GM12878 (cell line): Measurements from ENCODE around the gene KRT80. TPM values are rescaled to one million over a fixed set of nuclear protein-coding genes. Genes with fewer than 3 reads are reported as not detected.

Experiments
- ATAC-seq: fragments of 200-7000 bp; cut with Tn5 transposase; 3 replicates; pipeline ENCODE4 v1.9.1; 2020; ENCODE audit warnings: mild to moderate bottlenecking, moderate library complexity
- BruUV-seq: library from RNA; stranded (reverse); fragments of 400-500 nt; replicated peaks from 2 replicates; lab custom pipeline; 2021; lab: Mats Ljungman, UMichigan
- CTCF ChIA-PET: fragments of 300-600 bp; sonication (Branson Sonifier 250); formaldehyde crosslinking; extraction: SDS; loops from one replicate; lab custom pipeline; 2021; ENCODE audit warnings: inconsistent platforms; lab: Yijun Ruan, JAX
- POLR2A ChIA-PET: fragments of 350-600 bp; formaldehyde crosslinking; extraction: SDS; loops from one replicate; lab custom pipeline; 2021; ENCODE audit warnings: inconsistent platforms; lab: Charles Lee
- RAD21 ChIA-PET: fragments of 300-600 bp; sonication (Branson Sonifier 250); formaldehyde crosslinking; loops from one replicate; lab custom pipeline; 2023; ENCODE audit warnings: antibody characterized with exemption; ENCODE audit not compliant: unreplicated experiment; lab: Charles Lee
- SMC1A ChIA-PET: fragments of 300-600 bp; sonication (Branson Sonifier 250); formaldehyde crosslinking; loops from one replicate; lab custom pipeline; 2023; ENCODE audit not compliant: unreplicated experiment, uncharacterized antibody; lab: Charles Lee
- DNase-seq: peaks from one replicate; pipeline ENCODE4 v3.0.0-alpha.2; 2011; ENCODE audit warnings: low read depth, low spot score
- FAIRE-seq: peaks from 3 replicates; lab custom pipeline; 2011; peaks lifted over from hg19 to GRCh38; lab: Jason Lieb, UNC
- H2AFZ ChIP-seq: 2 replicates; pipeline ENCODE4 v1.6.0; 2011; ENCODE audit warnings: low read depth, low read length, control low read depth; ENCODE audit not compliant: control insufficient read depth
- H3K27ac ChIP-seq: 2 replicates; pipeline ENCODE4 v1.5.1; 2011; ENCODE audit warnings: control low read depth; ENCODE audit not compliant: control insufficient read depth, insufficient read depth
- H3K27me3 ChIP-seq, 2 experiments: replicated peaks in 1 of 2; 2 replicates each; pipeline versions ENCODE4 v1.6.0 to v1.6.1; 2011; ENCODE audit warnings: low read length in 1 of 2; ENCODE audit not compliant: control insufficient read depth in 2 of 2, insufficient read depth in 2 of 2
- H3K36me3 ChIP-seq, 2 experiments: 2 replicates each; pipeline ENCODE4 v1.5.1; 2011; ENCODE audit warnings: low read length in 1 of 2; ENCODE audit not compliant: control insufficient read depth in 2 of 2, insufficient read depth in 2 of 2
- H3K4me1 ChIP-seq: 2 replicates; pipeline ENCODE4 v1.6.1; 2011; ENCODE audit warnings: mild to moderate bottlenecking, low read length, moderate library complexity, mixed read lengths; ENCODE audit not compliant: control insufficient read depth, insufficient read depth
- H3K4me2 ChIP-seq: 2 replicates; pipeline ENCODE4 v1.6.0; 2011; ENCODE audit warnings: control low read depth; ENCODE audit not compliant: control insufficient read depth, insufficient read depth
- H3K4me3 ChIP-seq: fragments of 200-600 bp; sonication (generic); 2 replicates; pipeline ENCODE4 v1.5.1; 2016
- H3K79me2 ChIP-seq: 2 replicates; pipeline ENCODE4 v1.6.0; 2011; ENCODE audit warnings: low read length; ENCODE audit not compliant: control insufficient read depth, insufficient read depth
- H3K9ac ChIP-seq: 2 replicates; pipeline ENCODE4 v1.8.0; 2011; ENCODE audit warnings: low read length, control low read depth, mixed read lengths; ENCODE audit not compliant: control insufficient read depth, insufficient read depth
- H3K9me3 ChIP-seq: replicated peaks from 3 replicates; pipeline ENCODE4 v1.5.1; 2011; ENCODE audit warnings: mild to moderate bottlenecking, low read length; ENCODE audit not compliant: control insufficient read depth, insufficient read depth
- H4K20me1 ChIP-seq: 2 replicates; pipeline ENCODE4 v1.6.0; 2011; ENCODE audit not compliant: control insufficient read depth, insufficient read depth
- BHLHE40 ChIP-seq, 2 experiments: fragments of 450-650 bp in 1 of 2; IDR thresholded peaks; 2 replicates each; pipeline ENCODE4 v1.6.1; 2011 to 2017; ENCODE audit warnings: low read depth in 2 of 2, borderline replicate concordance in 1 of 2, improper control_type of control experiment in 1 of 2, low read length in 1 of 2, mild to moderate bottlenecking in 1 of 2
- CTCF ChIP-seq, 3 experiments: IDR thresholded peaks in 2 of 3; conservative IDR thresholded peaks in 1 of 3; 2 replicates each; pipeline ENCODE4 v1.5.1; 2011; ENCODE audit warnings: low read depth in 3 of 3, low read length in 3 of 3, mild to moderate bottlenecking in 3 of 3, control low read depth in 2 of 3, moderate library complexity in 2 of 3, inconsistent platforms in 1 of 3, mixed read lengths in 1 of 3; ENCODE audit not compliant: control insufficient read depth in 2 of 3, insufficient read depth in 1 of 3; ENCODE audit errors: extremely low read depth in 1 of 3
- IRF4 ChIP-seq: IDR thresholded peaks from 2 replicates; pipeline ENCODE4 v1.6.1; 2011; ENCODE audit warnings: low read depth, low read length
- PRDM15 ChIP-seq: fragments of 450-650 bp; formaldehyde crosslinking; IDR thresholded peaks from 2 replicates; pipeline ENCODE4 v1.4.0; 2020; ENCODE audit warnings: mild to moderate bottlenecking, moderate library complexity
- RAD21 ChIP-seq: IDR thresholded peaks from 2 replicates; pipeline ENCODE4 v1.6.1; 2011; ENCODE audit warnings: mild to moderate bottlenecking, low read depth, low read length, moderate library complexity; ENCODE audit not compliant: insufficient read depth
- RELA ChIP-seq: fragments of 450-650 bp; IDR thresholded peaks from 2 replicates; pipeline ENCODE4 v1.8.0; 2014; ENCODE audit warnings: borderline replicate concordance; ENCODE audit not compliant: partially characterized antibody
- SMC3 ChIP-seq: IDR thresholded peaks from 2 replicates; pipeline ENCODE4 v1.6.1; 2011; ENCODE audit warnings: low read length, improper control_type of control experiment, borderline replicate concordance
- TCF12 ChIP-seq: IDR thresholded peaks from 2 replicates; pipeline ENCODE4 v1.6.1; 2011; ENCODE audit warnings: low read depth, mild to moderate bottlenecking, low read length
- WRNIP1 ChIP-seq: IDR thresholded peaks from 2 replicates; pipeline ENCODE4 v1.6.1; 2011; ENCODE audit warnings: low read depth, low read length, improper control_type of control experiment, borderline replicate concordance
- YY1 ChIP-seq: IDR thresholded peaks from 2 replicates; pipeline ENCODE4 v1.6.1; 2011; ENCODE audit warnings: low read depth, mild to moderate bottlenecking, low read length
- WGBS: methylation state at CpG from one replicate; pipeline ENCODE4 v1.1.6; 2016; ENCODE audit warnings: low lambda C conversion rate; ENCODE audit not compliant: insufficient replicate concordance, insufficient coverage; ENCODE audit errors: missing lambda C conversion rate; 5-methylcytosine and 5-hydroxymethylcytosine counted together
- in situ Hi-C: fragments of 300-500 bp; cut with MboI; formaldehyde crosslinking; loops from 9 replicates; pipeline ENCODE4 v1.14.3; 2018; ENCODE audit warnings: mixed read lengths
- intact Hi-C: fragments of 100-400 bp; cut with micrococcal nuclease; formaldehyde crosslinking; loops from one replicate; pipeline ENCODE4 v1.14.2; 2022; ENCODE audit not compliant: unreplicated experiment
- polyA plus RNA-seq, 11 experiments: library from polyadenylated mRNA; depleted of rRNA in 4 of 11; unstranded in 6 of 11; stranded (reverse) in 5 of 11; fragments of >200 nt; fragmentation: Nextera tagmentation in 4 of 11; fragmentation: Illumina TruSeq in 1 of 11; extraction: Ambion mirVana in 4 of 11; extraction: Trizol in 1 of 11; gene quantifications; 1 replicate in 1 of 11; 2 replicates in 10 of 11; pipeline versions ENCODE4 v1.2.1 to v1.2.3, GENCODE V29; 2011 to 2016; ENCODE audit warnings: inconsistent platforms in 2 of 11, missing spikeins in 2 of 11, low read depth in 1 of 11
- total RNA-seq, 4 experiments: library from RNA; depleted of rRNA in 3 of 4; stranded (reverse); fragments of >200 nt in 3 of 4; fragmentation: Illumina TruSeq in 1 of 4; extraction: Trizol in 1 of 4; gene quantifications; 2 replicates each; pipeline versions ENCODE4 v1.2.1 to v1.2.3, GENCODE V29; 2013 to 2021

Gene KRT80
- total and polyA plus RNA-seq, 10 of the 15 experiments (the other 5 are each of a cell fraction or from before 2014, with no cell fraction given): 0.01 TPM; not detected in 9

- Histone ChIP-seq H3K9me3 (no peaks in the 10 kb centered on the region), H3K4me1 (no peaks in the 10 kb centered on the region), H3K27ac (no peak overlapping the region), H3K9ac (no peak overlapping the region), H3K27me3 (no peaks in the 10 kb centered on the region), H3K4me2 (no peak overlapping the region), H3K36me3 (no peaks in the 10 kb centered on the region), H3K4me3 (no peak overlapping the region)
- DNase-seq: no peak
- ChIA-PET SMC1A (interaction anchor here (0.8 to 3.7 kb wide), 3 partner anchors 59 to 824 kb away, joined by 3 to 13 read pairs (median 3); no protein-coding TSS in a partner anchor), RAD21 (interaction anchor here (0.7 to 1.5 kb wide), 5 partner anchors 150 to 724 kb away, joined by 3 to 7 read pairs (median 3); no protein-coding TSS in a partner anchor), POLR2A (no interaction called here), CTCF (interaction anchor here (0.6 to 6.2 kb wide), 16 partner anchors 11 to 795 kb away, joined by 3 to 53 read pairs (median 4); no protein-coding TSS in a partner anchor)
- peak; percentile 90 for ATAC-seq
- intact Hi-C loops: loop anchor here (1.0 to 5.0 kb wide), 3 partner anchors 56 to 720 kb away; no protein-coding TSS in a partner anchor
- in situ Hi-C loops: loop anchor here (10.0 kb wide), 1 partner anchor 168 kb away; the partner anchor contains the start of gene KRT83
- TF ChIP-seq RELA (peak; percentile 33), RAD21 (peak; percentile 95), PRDM15 (CRISPR knock-in tag) (no peak), CTCF (IDR thresholded peaks at IDR 0.05 in 2 of 3, conservative IDR thresholded peaks at IDR 0.05 in 1 of 3; ENCODE audit: control insufficient read depth in 2 of 3, extremely low read depth in 1 of 3, insufficient read depth in 1 of 3, low read depth in 3 of 3, low read length in 3 of 3) (peak; percentile 89 to 97 (median 96); a peak in 5 of 6 replicates), YY1 (peak; percentile 72), SMC3 (peak; percentile 80), WRNIP1 (no peak), BHLHE40 (IDR thresholded peaks at IDR 0.05; ENCODE audit: borderline replicate concordance in 1 of 2, low read depth in 2 of 2, low read length in 1 of 2) (peak in 1 of 2 experiments; percentile 13; a peak in 1 of 4 replicates), IRF4 (no peak), TCF12 (no peak)
- TF ChIP-seq, all 136 proteins: peak for 6
- Histone ChIP-seq H3K79me2 (no peaks in the 10 kb centered on the region), H4K20me1 (no peaks in the 10 kb centered on the region), H2AFZ (no peak overlapping the region)
- peak; percentile 23 for FAIRE-seq
- BruUV-seq: no TSS peak
- WGBS: 13% methylated on average over 15 of the region's 15 CpGs
These were observed 34.9 kb downstream of the KRT80 start for GRCh38 chr12:52156757-52157565.
